Mesenchymal stem cell (in vitro differentiated cells and primary cell): ENCODE measurements around the gene FASLG.

ENCODE experiments used
- DNase-seq: peaks from one replicate; pipeline ENCODE4 v3.0.0-alpha.2; 2013
- H2AFZ ChIP-seq: one replicate; pipeline ENCODE4 v1.6.1; 2013; ENCODE audit warnings: low read depth, mild to moderate bottlenecking, control low read depth, inconsistent platforms, low read length, moderate library complexity
- H2AK5ac ChIP-seq: 2 replicates; pipeline ENCODE4 v1.6.1; 2013; ENCODE audit warnings: low read length, moderate library complexity, mild to moderate bottlenecking, inconsistent platforms; ENCODE audit not compliant: severe bottlenecking
- H2BK120ac ChIP-seq: one replicate; pipeline ENCODE4 v1.6.1; 2013; ENCODE audit warnings: low read depth, mild to moderate bottlenecking, inconsistent platforms, low read length, moderate library complexity
- H2BK12ac ChIP-seq, 2 experiments: one replicate each; pipeline ENCODE4 v1.6.1; 2013; ENCODE audit warnings: inconsistent platforms in 2 of 2, low read length in 2 of 2, mild to moderate bottlenecking in 2 of 2, moderate library complexity in 2 of 2, control low read depth in 1 of 2
- H2BK15ac ChIP-seq: one replicate; pipeline ENCODE4 v1.6.1; 2013; ENCODE audit warnings: mild to moderate bottlenecking, low read depth, inconsistent platforms; ENCODE audit not compliant: poor library complexity, severe bottlenecking
- H2BK5ac ChIP-seq: 2 replicates; pipeline ENCODE4 v1.6.1; 2013; ENCODE audit warnings: low read depth, mild to moderate bottlenecking, low read length, control low read depth, inconsistent platforms; ENCODE audit not compliant: poor library complexity, severe bottlenecking
- H3K14ac ChIP-seq, 2 experiments: one replicate each; pipeline ENCODE4 v1.6.1; 2013; ENCODE audit warnings: inconsistent platforms in 2 of 2, low read length in 2 of 2, control low read depth in 1 of 2, mild to moderate bottlenecking in 1 of 2, moderate library complexity in 1 of 2
- H3K18ac ChIP-seq, 2 experiments: one replicate each; pipeline ENCODE4 v1.6.1; 2013; ENCODE audit warnings: inconsistent platforms in 2 of 2, low read length in 2 of 2, control low read depth in 1 of 2, low read depth in 1 of 2, mild to moderate bottlenecking in 1 of 2
- H3K23ac ChIP-seq, 2 experiments: one replicate each; pipeline ENCODE4 v1.6.1; 2013; ENCODE audit warnings: inconsistent platforms in 2 of 2, low read length in 2 of 2, mild to moderate bottlenecking in 2 of 2, moderate library complexity in 2 of 2, control low read depth in 1 of 2
- H3K27ac ChIP-seq: 2 replicates; pipeline ENCODE4 v1.5.1; 2013; ENCODE audit warnings: mild to moderate bottlenecking, moderate library complexity, low read length, control low read depth, inconsistent platforms; ENCODE audit not compliant: poor library complexity, severe bottlenecking
- H3K27me3 ChIP-seq, 2 experiments: 2 replicates each; pipeline versions ENCODE4 v1.6.1 to v1.7.0; 2013; ENCODE audit warnings: low read length in 2 of 2, mild to moderate bottlenecking in 2 of 2, moderate library complexity in 2 of 2, control low read depth in 1 of 2, inconsistent platforms in 1 of 2; ENCODE audit not compliant: control insufficient read depth in 1 of 2, insufficient read depth in 1 of 2
- H3K36me3 ChIP-seq, 2 experiments: 2 replicates each; pipeline versions ENCODE4 v1.6.1 to v1.7.0; 2013; ENCODE audit warnings: low read length in 2 of 2, control low read depth in 1 of 2, inconsistent platforms in 1 of 2, low read depth in 1 of 2, mild to moderate bottlenecking in 1 of 2; ENCODE audit not compliant: insufficient read depth in 2 of 2, control insufficient read depth in 1 of 2
- H3K4ac ChIP-seq, 2 experiments: one replicate each; pipeline ENCODE4 v1.6.1; 2013; ENCODE audit warnings: inconsistent platforms in 2 of 2, low read length in 2 of 2, mild to moderate bottlenecking in 2 of 2, moderate library complexity in 2 of 2, control low read depth in 1 of 2, low read depth in 1 of 2
- H3K4me1 ChIP-seq: 2 replicates; pipeline ENCODE4 v1.6.1; 2013; ENCODE audit warnings: low read depth, low read length, control low read depth; ENCODE audit not compliant: control insufficient read depth, insufficient read depth
- H3K4me2 ChIP-seq: 2 replicates; pipeline ENCODE4 v1.6.1; 2013; ENCODE audit warnings: low read length, mild to moderate bottlenecking, inconsistent platforms; ENCODE audit not compliant: poor library complexity, severe bottlenecking
- H3K4me3 ChIP-seq, 2 experiments: 2 replicates each; pipeline versions ENCODE4 v1.5.1 to v1.7.0; 2013; ENCODE audit warnings: low read length in 2 of 2, mild to moderate bottlenecking in 2 of 2, control low read depth in 1 of 2, low read depth in 1 of 2; ENCODE audit not compliant: insufficient read depth in 1 of 2
- H3K79me1 ChIP-seq: replicated peaks from 2 replicates; pipeline ENCODE4 v1.6.1; 2013; ENCODE audit warnings: mild to moderate bottlenecking, control low read depth, low read length, inconsistent platforms; ENCODE audit not compliant: poor library complexity, severe bottlenecking
- H3K9ac ChIP-seq: 2 replicates; pipeline ENCODE4 v1.7.0; 2013; ENCODE audit warnings: mild to moderate bottlenecking, low read length, moderate library complexity
- H3K9me3 ChIP-seq: 2 replicates; pipeline ENCODE4 v1.7.0; 2013; ENCODE audit warnings: mild to moderate bottlenecking, low read length; ENCODE audit not compliant: control insufficient read depth
- H4K8ac ChIP-seq: one replicate; pipeline ENCODE4 v1.6.1; 2013; ENCODE audit warnings: inconsistent platforms, mild to moderate bottlenecking, low read length, moderate library complexity
- H4K91ac ChIP-seq: one replicate; pipeline ENCODE4 v1.6.1; 2013; ENCODE audit warnings: mild to moderate bottlenecking, low read length, inconsistent platforms
- WGBS: methylation state at CpG from one replicate; pipeline ENCODE4 v1.1.7; 2013; ENCODE audit warnings: mixed read lengths; 5-methylcytosine and 5-hydroxymethylcytosine counted together

Gene FASLG

DNA sequence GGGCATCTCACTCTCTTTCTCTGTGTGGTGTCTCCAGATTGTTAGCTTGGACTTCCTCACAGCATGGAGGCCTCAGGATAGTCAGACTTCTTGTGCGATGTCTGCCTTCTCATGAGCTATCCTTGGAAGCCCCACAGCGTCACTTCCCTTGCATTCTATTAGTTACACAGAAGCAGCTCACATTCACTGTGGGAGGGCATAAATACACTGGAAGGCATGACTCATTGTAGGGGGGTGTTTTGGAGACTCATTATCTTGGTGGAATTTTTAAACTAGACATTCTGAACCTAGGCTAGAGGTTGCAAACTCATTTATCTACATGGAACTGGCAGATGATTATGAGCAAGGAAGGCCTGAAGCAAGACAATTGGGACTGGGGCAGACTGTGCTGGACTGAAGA, 21.4 kb upstream of the FASLG start:
- no peak overlapping the region for H2AK5ac ChIP-seq

DNA sequence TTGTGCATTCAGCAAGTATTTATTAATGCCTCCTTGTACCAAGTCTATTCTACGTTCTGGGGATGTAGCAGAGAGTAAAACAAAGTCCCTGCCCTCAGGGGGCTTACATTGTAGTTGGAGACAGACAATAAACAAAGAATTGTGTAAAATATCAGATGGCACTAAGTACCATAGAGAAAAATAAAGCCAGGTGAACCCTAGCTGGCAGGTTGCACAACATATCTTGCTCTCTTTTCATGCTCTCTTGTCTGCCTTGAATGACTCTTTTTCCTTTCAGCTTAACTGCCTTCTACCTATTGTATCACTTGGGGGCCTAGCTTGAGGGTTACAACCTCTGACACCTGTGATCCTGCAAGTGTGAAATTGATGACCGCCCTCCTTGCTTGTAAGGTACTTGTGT, 20.7 kb upstream of the FASLG start:
- H3K79me1 ChIP-seq: no peaks in the 10 kb centered on the region
- H2BK120ac ChIP-seq: no peak overlapping the region
- H3K4me2 ChIP-seq: no peak overlapping the region
- H2AK5ac ChIP-seq: peak overlapping the region; percentile 99
- H2BK15ac ChIP-seq: no peak overlapping the region
- H3K9me3 ChIP-seq: peaks cover 12% of the 10 kb centered on the region
- H4K8ac ChIP-seq: no peak overlapping the region
- peak overlapping the region; percentile 48 for H3K9ac ChIP-seq
- WGBS: 100% methylated on average over 1 of the region's 2 CpGs
- H3K18ac ChIP-seq: peak overlapping the region in 1 of 2 experiments; percentile 61
- H3K36me3 ChIP-seq: no peaks in the 10 kb centered on the region
- peak overlapping the region; percentile 92 for H3K27ac ChIP-seq
- H3K23ac ChIP-seq: no peak overlapping the region
- H2AFZ ChIP-seq: no peak overlapping the region
- peak overlapping the region in 1 of 2 experiments; percentile 39 for H3K4me3 ChIP-seq
- peak overlapping the region in 1 of 2 experiments; percentile 37 for H2BK12ac ChIP-seq
- H3K27me3 ChIP-seq: no peaks in the 10 kb centered on the region
- H3K4ac ChIP-seq: peak overlapping the region in 1 of 2 experiments; percentile 35
- H3K4me1 ChIP-seq: peaks cover 15% of the 10 kb centered on the region
- H2BK5ac ChIP-seq: peak overlapping the region; percentile 87
- no peak for DNase-seq
- peak overlapping the region in 1 of 2 experiments; percentile 78 for H3K14ac ChIP-seq
- no peak overlapping the region for H4K91ac ChIP-seq

More for the DNA sequence above, 21.4 kb upstream of the FASLG start:
- H2BK12ac ChIP-seq: no peak overlapping the region
- H3K9ac ChIP-seq: no peak overlapping the region
- DNase-seq: peak; percentile 85
- H3K18ac ChIP-seq: no peak overlapping the region
- no peaks in the 10 kb centered on the region for H3K27me3 ChIP-seq
- H3K23ac ChIP-seq: no peak overlapping the region
- H3K14ac ChIP-seq: no peak overlapping the region
- H3K36me3 ChIP-seq: no peaks in the 10 kb centered on the region
- no peak overlapping the region for H4K8ac ChIP-seq
- H2BK120ac ChIP-seq: no peak overlapping the region
- H3K4ac ChIP-seq: no peak overlapping the region
- H3K9me3 ChIP-seq: peaks cover 12% of the 10 kb centered on the region
- peak overlapping the region in 1 of 2 experiments; percentile 12 for H3K4me3 ChIP-seq
- H3K4me2 ChIP-seq: no peak overlapping the region
- peak overlapping the region; percentile 92 for H3K27ac ChIP-seq
- H2BK15ac ChIP-seq: no peak overlapping the region
- H4K91ac ChIP-seq: no peak overlapping the region
- peaks cover 15% of the 10 kb centered on the region for H3K4me1 ChIP-seq
- H2BK5ac ChIP-seq: no peak overlapping the region
- no peaks in the 10 kb centered on the region for H3K79me1 ChIP-seq
- WGBS: 30% methylated on average over 2 of the region's 2 CpGs
- no peak overlapping the region for H2AFZ ChIP-seq

- Histone ChIP-seq H3K14ac (no peak overlapping the region), H3K9me3 (peaks cover 12% of the 10 kb centered on the region), H2BK120ac (no peak overlapping the region), H4K91ac (peak overlapping the region; percentile 47), H2BK5ac (peak overlapping the region; percentile 92), H3K23ac (no peak overlapping the region), H2BK15ac (no peak overlapping the region), H2AK5ac (peak overlapping the region; percentile 2), H3K18ac (peak overlapping the region; percentile 37 to 44), H3K36me3 (no peaks in the 10 kb centered on the region), H3K27me3 (no peaks in the 10 kb centered on the region), H3K4me2 (peak overlapping the region; percentile 16), H3K4me3 (no peak overlapping the region), H3K9ac (peak overlapping the region; percentile 48), H3K4ac (no peak overlapping the region), H4K8ac (no peak overlapping the region), H2AFZ (no peak overlapping the region), H3K4me1 (peaks cover 21% of the 10 kb centered on the region), H2BK12ac (peak overlapping the region in 1 of 2 experiments; percentile 45), H3K27ac (peak overlapping the region; percentile 93), H3K79me1 (no peaks in the 10 kb centered on the region)
- 55% methylated on average over 8 of the region's 9 CpGs for WGBS
- DNase-seq: peak; percentile 77
These were observed 19.7 kb upstream of the FASLG start for GRCh38 chr1:172638885-172639831.

DNA sequence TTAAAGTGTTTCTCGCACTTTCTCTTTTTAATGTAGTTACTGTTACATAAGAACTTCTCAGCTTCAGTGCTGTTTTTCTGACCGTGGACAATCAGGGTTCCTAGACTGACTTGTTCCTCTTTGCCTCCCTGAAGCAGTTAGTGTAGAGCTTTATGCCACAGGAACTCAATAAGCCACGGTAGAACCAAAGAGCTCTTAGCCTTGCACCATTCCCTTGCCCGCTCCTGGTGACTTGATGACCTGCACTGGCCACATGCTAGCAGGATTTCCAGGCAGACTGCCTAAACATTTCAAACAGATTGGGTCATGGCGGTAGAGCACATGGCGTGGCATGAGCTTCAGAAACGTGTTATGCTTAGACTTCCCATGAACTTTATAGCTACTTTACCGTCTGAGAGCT, 18.8 kb upstream of the FASLG start:
- Histone ChIP-seq H3K9me3 (peaks cover 12% of the 10 kb centered on the region), H2BK12ac (peak overlapping the region in 1 of 2 experiments; percentile 43), H2AFZ (no peak overlapping the region), H3K4me1 (peaks cover 21% of the 10 kb centered on the region), H3K14ac (peak overlapping the region in 1 of 2 experiments; percentile 15), H3K27ac (peak overlapping the region; percentile 53), H3K9ac (no peak overlapping the region), H2BK120ac (no peak overlapping the region), H3K79me1 (no peaks in the 10 kb centered on the region), H2BK15ac (no peak overlapping the region), H3K4me3 (no peak overlapping the region), H3K27me3 (no peaks in the 10 kb centered on the region), H3K4me2 (no peak overlapping the region), H2BK5ac (no peak overlapping the region), H4K8ac (no peak overlapping the region), H3K36me3 (no peaks in the 10 kb centered on the region), H2AK5ac (peak overlapping the region; percentile 65), H3K4ac (no peak overlapping the region), H3K18ac (no peak overlapping the region), H4K91ac (no peak overlapping the region), H3K23ac (peak overlapping the region in 1 of 2 experiments; percentile 23)
- WGBS: 98% methylated on average over 8 of the region's 8 CpGs
- DNase-seq: no peak
